ENCODE results near the gene ATP7A. TPM values are rescaled to one million over a fixed set of nuclear protein-coding genes. Genes with fewer than 3 reads are reported as not detected.

ATP7A gene
- total RNA-seq, 1 donor from 2014 or later: 11.1 TPM

DNA sequence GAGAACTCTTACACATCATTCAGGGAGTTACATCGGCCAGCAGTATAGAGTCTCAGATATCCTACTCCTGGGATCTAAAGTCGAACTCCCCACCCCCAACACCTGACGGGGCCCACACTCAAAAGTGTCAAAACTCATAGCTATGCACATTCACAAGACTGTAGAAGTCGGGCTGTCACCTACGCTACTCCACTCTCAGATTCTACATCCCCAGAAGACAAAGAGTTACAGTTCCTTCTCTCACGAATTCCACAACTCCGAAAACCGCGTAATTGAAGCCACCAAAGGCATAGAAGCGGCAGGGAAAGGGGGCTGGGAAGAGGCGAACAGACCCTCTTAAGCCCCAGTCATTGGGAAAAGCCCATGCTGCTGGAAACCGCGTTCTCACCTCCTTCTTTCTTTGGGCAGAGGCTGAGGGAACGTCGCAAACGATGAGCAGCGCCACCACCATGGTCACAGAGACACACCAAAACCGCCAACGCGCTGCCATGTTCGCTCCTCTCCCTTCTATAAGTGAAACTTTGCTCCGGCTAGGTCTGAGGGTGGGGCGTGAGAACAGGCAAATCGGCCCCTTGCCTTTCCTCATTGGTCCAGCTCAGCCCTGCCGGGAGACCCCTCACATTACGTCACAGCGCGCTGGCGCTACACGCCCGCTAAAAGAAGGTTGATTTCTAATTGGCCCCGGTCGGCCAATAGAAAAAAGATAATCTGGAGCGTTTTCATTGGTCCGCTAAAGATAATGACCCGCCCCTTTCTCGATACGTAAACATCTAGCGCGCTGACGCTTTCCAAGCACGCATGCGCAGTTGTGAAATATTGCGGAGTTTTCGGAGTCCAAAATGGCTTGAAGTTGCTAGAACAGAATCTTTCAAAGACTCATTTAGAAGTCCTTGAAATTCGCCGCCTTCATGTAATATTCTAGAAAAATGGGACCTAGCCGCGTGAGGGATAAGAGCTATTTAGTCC, 15.3 kb upstream of the ATP7A start, which contains the start of gene MAGT1:
Gene MAGT1 (minus strand): TSS at position 515 of the 966 bp plus-strand sequence. CDS start 25 bp downstream, at position 490.
- peak; percentile 84 for DNase-seq (ENCODE audit: extremely low spot score, unreplicated experiment)
- Mint-ChIP-seq H3K9me3 (no peaks in the 10 kb centered on the region), H3K4me1 (ENCODE audit: unreplicated experiment) (no peaks in the 10 kb centered on the region), H3K4me3 (peak within 1 kb of the TSS; percentile 91), H3K36me3 (no peaks in the 10 kb centered on the region), H3K27ac (peak within 1 kb of the TSS; percentile 98), H3K27me3 (no peaks in the 10 kb centered on the region)
- TF ChIP-seq, protein P1, sequence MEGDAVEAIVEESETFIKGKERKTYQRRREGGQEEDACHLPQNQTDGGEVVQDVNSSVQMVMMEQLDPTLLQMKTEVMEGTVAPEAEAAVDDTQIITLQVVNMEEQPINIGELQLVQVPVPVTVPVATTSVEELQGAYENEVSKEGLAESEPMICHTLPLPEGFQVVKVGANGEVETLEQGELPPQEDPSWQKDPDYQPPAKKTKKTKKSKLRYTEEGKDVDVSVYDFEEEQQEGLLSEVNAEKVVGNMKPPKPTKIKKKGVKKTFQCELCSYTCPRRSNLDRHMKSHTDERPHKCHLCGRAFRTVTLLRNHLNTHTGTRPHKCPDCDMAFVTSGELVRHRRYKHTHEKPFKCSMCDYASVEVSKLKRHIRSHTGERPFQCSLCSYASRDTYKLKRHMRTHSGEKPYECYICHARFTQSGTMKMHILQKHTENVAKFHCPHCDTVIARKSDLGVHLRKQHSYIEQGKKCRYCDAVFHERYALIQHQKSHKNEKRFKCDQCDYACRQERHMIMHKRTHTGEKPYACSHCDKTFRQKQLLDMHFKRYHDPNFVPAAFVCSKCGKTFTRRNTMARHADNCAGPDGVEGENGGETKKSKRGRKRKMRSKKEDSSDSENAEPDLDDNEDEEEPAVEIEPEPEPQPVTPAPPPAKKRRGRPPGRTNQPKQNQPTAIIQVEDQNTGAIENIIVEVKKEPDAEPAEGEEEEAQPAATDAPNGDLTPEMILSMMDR (conservative IDR thresholded peaks at IDR 0.05): no peak

DNA sequence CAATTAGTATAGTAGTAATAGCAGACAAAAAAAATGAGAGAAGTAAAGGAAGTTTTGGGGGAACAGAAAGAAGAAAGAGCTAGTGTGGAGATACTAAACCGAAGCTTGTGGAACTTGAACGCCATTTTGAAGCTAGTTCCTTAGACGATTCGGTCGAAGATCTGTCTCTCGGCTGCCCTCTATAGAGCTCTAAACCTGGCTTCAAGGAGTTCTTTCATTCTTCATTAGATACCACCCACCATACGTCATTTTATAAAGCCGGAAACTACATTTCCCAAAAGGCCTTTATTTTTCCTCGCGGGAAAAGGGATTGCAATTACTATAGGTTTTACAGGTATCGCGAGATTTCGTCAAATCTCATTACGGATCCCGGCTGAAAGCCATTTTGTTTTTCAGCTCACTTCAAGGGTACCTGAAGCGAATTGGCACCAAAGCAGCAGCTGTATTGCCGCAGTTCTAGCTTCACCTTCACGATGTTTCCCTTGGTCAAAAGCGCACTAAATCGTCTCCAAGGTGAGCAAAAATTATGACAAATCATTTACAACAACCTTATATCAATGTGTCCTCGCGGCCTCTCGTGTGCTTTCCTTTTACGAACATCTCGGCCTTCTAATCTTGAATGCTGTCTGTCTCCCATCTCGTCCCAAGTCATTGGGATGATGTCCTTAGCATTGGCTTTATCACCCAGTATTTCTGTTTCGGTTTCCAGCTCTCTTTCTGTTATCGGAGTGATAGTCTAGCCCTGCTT, 11.2 kb upstream of the ATP7A start, which contains the start of gene COX7B:
Gene COX7B (plus strand): TSS at position 388 of the 748 bp plus-strand sequence. CDS start 86 bp downstream, at position 474.
- no peak for DNase-seq (ENCODE audit: extremely low spot score, unreplicated experiment)
- H3K27me3 Mint-ChIP-seq: no peaks in the 10 kb centered on the region
- H3K4me1 Mint-ChIP-seq (ENCODE audit: unreplicated experiment): no peaks in the 10 kb centered on the region
- peaks cover 8% of the 10 kb centered on the region for H3K36me3 Mint-ChIP-seq
- H3K4me3 Mint-ChIP-seq: peak within 1 kb of the TSS; percentile 91
- H3K27ac Mint-ChIP-seq: peak within 1 kb of the TSS; percentile 93
- no peaks in the 10 kb centered on the region for H3K9me3 Mint-ChIP-seq
- TF ChIP-seq, protein P1 (conservative IDR thresholded peaks at IDR 0.05): peak; percentile 51

DNA sequence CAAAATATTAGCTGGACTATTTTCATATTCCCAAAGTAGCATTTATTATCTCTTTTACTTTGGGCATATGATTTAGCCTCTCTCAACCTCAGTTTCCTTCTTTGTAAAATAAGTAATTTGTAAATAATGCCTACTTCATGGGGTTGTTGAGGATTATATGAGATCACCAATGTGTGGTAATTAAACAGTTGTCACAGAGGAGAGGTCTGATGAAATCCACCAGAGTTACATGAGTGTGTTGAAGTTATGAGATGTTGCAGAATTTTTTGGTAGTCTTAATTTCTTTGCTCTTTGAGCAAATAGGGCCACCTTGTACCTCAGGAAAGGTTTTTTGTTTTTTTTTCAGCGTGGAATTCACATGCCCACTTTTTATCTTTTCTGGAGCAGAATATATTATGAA, 9.8 kb upstream of the ATP7A start:
- H3K27me3 Mint-ChIP-seq: no peaks in the 10 kb centered on the region
- DNase-seq (ENCODE audit: extremely low spot score, unreplicated experiment): no peak
- H3K4me1 Mint-ChIP-seq (ENCODE audit: unreplicated experiment): no peaks in the 10 kb centered on the region
- no peaks in the 10 kb centered on the region for H3K9me3 Mint-ChIP-seq
- H3K27ac Mint-ChIP-seq: peak overlapping the region; percentile 93
- TF ChIP-seq, protein P1 (conservative IDR thresholded peaks at IDR 0.05): no peak
- H3K36me3 Mint-ChIP-seq: peaks cover 12% of the 10 kb centered on the region
- H3K4me3 Mint-ChIP-seq: peak overlapping the region; percentile 91

DNA sequence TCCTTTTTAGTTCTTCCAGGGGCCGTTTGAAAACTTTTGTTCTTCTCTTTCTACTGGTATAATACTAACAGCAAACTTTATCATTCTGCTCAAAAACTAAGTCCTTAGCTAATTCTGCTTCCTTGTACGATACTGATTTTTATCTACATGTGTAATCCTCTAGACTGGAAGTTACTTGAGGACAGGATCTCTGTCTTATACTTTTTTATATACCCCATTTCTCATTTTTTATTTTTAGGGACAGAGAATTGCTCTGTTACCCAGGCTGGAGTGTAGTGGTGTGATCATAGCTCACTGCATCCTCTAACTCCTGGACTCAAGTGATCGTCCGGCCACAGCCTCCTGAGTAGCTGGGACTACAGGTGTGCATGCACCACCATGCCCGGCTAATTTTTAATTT, 9.0 kb upstream of the ATP7A start:
- TF ChIP-seq, protein P1 (conservative IDR thresholded peaks at IDR 0.05): no peak
- Mint-ChIP-seq H3K27me3 (no peaks in the 10 kb centered on the region), H3K36me3 (peaks cover 12% of the 10 kb centered on the region), H3K27ac (peak overlapping the region; percentile 93), H3K9me3 (no peaks in the 10 kb centered on the region), H3K4me3 (peak overlapping the region; percentile 91), H3K4me1 (ENCODE audit: unreplicated experiment) (no peaks in the 10 kb centered on the region)
- no peak for DNase-seq (ENCODE audit: extremely low spot score, unreplicated experiment)

DNA sequence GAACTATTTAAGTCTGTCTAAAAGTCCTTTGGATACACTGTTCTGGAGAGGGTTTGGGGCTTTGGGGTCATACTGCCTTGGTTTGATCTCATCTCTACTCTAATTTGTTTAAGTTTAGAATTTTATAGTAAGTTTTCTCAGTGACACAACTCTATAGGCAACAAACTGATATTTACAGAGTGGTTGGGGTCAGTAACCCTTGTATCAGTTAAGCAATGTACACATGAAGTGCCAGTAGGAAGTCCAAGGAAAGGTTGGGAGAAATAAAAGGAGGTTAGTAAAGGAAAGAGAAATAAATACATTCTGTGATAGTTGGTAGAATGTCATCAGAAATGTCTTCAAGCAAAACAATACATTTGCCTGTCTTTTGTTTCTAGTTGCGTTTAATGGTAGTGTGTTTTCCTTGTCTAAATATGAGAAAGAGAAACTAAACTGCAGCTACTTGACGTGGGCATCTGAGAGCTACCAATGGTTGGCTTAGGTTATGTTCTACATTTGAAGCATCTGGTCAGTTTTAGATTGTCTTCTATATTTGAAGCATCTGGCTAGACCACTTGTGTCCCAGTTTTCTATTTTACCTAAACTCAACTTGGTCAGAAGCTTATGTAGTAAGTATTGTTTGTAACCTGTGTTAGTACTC, 6.9 kb downstream of the ATP7A start:
- DNase-seq (ENCODE audit: extremely low spot score, unreplicated experiment): no peak
- Mint-ChIP-seq H3K27ac (no peak overlapping the region), H3K4me3 (no peak overlapping the region), H3K36me3 (no peaks in the 10 kb centered on the region), H3K27me3 (no peaks in the 10 kb centered on the region), H3K4me1 (ENCODE audit: unreplicated experiment) (no peaks in the 10 kb centered on the region), H3K9me3 (no peaks in the 10 kb centered on the region)
- TF ChIP-seq, protein P1 (conservative IDR thresholded peaks at IDR 0.05): no peak

Measured in type B pancreatic cell (in vitro differentiated cells).